ENCODE data around the gene DOCK11. TPM values are rescaled to one million over a fixed set of nuclear protein-coding genes. Genes with fewer than 3 reads are reported as not detected.

Gene DOCK11
- total and polyA plus RNA-seq, 10 of the 15 experiments (the other 5 are each of a cell fraction or from before 2014, with no cell fraction given): 16.3 to 30.7 (median 19.8) TPM

- ATAC-seq (no peak), FAIRE-seq (no peak), DNase-seq (ENCODE audit: low read depth, low spot score) (no peak)
- SMC1A ChIA-PET (ENCODE audit: uncharacterized antibody, unreplicated experiment): no interaction called here
- no peak overlapping the region for H3K4me2 ChIP-seq (ENCODE audit: control insufficient read depth, insufficient read depth)
- no peak overlapping the region for H3K9ac ChIP-seq (ENCODE audit: control insufficient read depth, insufficient read depth, low read length)
- WGBS (ENCODE audit: insufficient coverage, insufficient replicate concordance, low lambda C conversion rate, missing lambda C conversion rate): 65% methylated on average over 3 of the region's 3 CpGs
- in situ Hi-C loops (cut with MboI): no loop called here
- TF ChIP-seq KAT2A (conservative IDR thresholded peaks at IDR 0.05; ENCODE audit: control insufficient read depth, low read depth, low read length) (no peak), E4F1 (IDR thresholded peaks at IDR 0.05; ENCODE audit: borderline replicate concordance, partially characterized antibody) (no peak), MYB (IDR thresholded peaks at IDR 0.05; ENCODE audit: borderline replicate concordance, low read depth, low read length) (no peak), ZNF274 (IDR thresholded peaks at IDR 0.05; ENCODE audit: insufficient read depth, insufficient read length) (no peak)
- no peak overlapping the region for H3K27ac ChIP-seq (ENCODE audit: control insufficient read depth, insufficient read depth)
- H3K36me3 ChIP-seq (ENCODE audit: control insufficient read depth in 2 of 2, insufficient read depth in 2 of 2, low read length in 1 of 2): no peaks in the 10 kb centered on the region; a peak in 1 of 4 replicates
- H2AFZ ChIP-seq (ENCODE audit: control insufficient read depth, low read depth, low read length): no peak overlapping the region
- H3K4me1 ChIP-seq (ENCODE audit: control insufficient read depth, insufficient read depth, low read length): no peaks in the 10 kb centered on the region
- intact Hi-C loops (cut with micrococcal nuclease; ENCODE audit: unreplicated experiment): no loop called here
- no peaks in the 10 kb centered on the region for H3K9me3 ChIP-seq (replicated peaks; ENCODE audit: control insufficient read depth, insufficient read depth, low read length)
- POLR2A ChIA-PET: interaction anchor here (0.6 kb wide), 1 partner anchor 83 kb away, joined by 4 read pairs; no protein-coding TSS in a partner anchor
- H3K27me3 ChIP-seq (replicated peaks in 1 of 2; ENCODE audit: control insufficient read depth in 2 of 2, insufficient read depth in 2 of 2, low read length in 1 of 2): no peaks in the 10 kb centered on the region
- CTCF ChIA-PET: no interaction called here
- RAD21 ChIA-PET (ENCODE audit: unreplicated experiment): no interaction called here
- no peaks in the 10 kb centered on the region for H3K79me2 ChIP-seq (ENCODE audit: control insufficient read depth, insufficient read depth, low read length)
- no TSS peak for BruUV-seq (replicated peaks)
- H3K4me3 ChIP-seq: no peak overlapping the region
- H4K20me1 ChIP-seq (ENCODE audit: control insufficient read depth, insufficient read depth): no peaks in the 10 kb centered on the region
Measured at GRCh38 chrX:118571836-118572235, 76.2 kb downstream of the DOCK11 start.

GRCh38 chrX:118574666-118575065 is 79.1 kb downstream of the DOCK11 start:
- Histone ChIP-seq H3K4me2 (ENCODE audit: control insufficient read depth, insufficient read depth) (no peak overlapping the region), H4K20me1 (ENCODE audit: control insufficient read depth, insufficient read depth) (no peaks in the 10 kb centered on the region), H3K36me3 (ENCODE audit: control insufficient read depth in 2 of 2, insufficient read depth in 2 of 2, low read length in 1 of 2) (no peaks in the 10 kb centered on the region; a peak in 1 of 4 replicates), H3K79me2 (ENCODE audit: control insufficient read depth, insufficient read depth, low read length) (no peaks in the 10 kb centered on the region), H3K9me3 (replicated peaks; ENCODE audit: control insufficient read depth, insufficient read depth, low read length) (no peaks in the 10 kb centered on the region), H2AFZ (ENCODE audit: control insufficient read depth, low read depth, low read length) (no peak overlapping the region), H3K27ac (ENCODE audit: control insufficient read depth, insufficient read depth) (no peak overlapping the region), H3K4me1 (ENCODE audit: control insufficient read depth, insufficient read depth, low read length) (no peaks in the 10 kb centered on the region), H3K4me3 (no peak overlapping the region), H3K27me3 (replicated peaks in 1 of 2; ENCODE audit: control insufficient read depth in 2 of 2, insufficient read depth in 2 of 2, low read length in 1 of 2) (no peaks in the 10 kb centered on the region), H3K9ac (ENCODE audit: control insufficient read depth, insufficient read depth, low read length) (no peak overlapping the region)
- ATAC-seq (no peak), FAIRE-seq (no peak), DNase-seq (ENCODE audit: low read depth, low spot score) (no peak)
- BruUV-seq (replicated peaks): no TSS peak
- CTCF ChIA-PET: interaction anchor here (0.6 to 1.4 kb wide), 4 partner anchors 10 to 115 kb away, joined by 3 to 6 read pairs (median 4); no protein-coding TSS in a partner anchor
- 74% methylated on average over 4 of the region's 4 CpGs for WGBS (ENCODE audit: insufficient coverage, insufficient replicate concordance, low lambda C conversion rate, missing lambda C conversion rate)
- POLR2A ChIA-PET: no interaction called here
- SMC1A ChIA-PET (ENCODE audit: uncharacterized antibody, unreplicated experiment): interaction anchor here (0.9 kb wide), 1 partner anchor 79 kb away, joined by 3 read pairs; the partner anchor contains the start of gene DOCK11
- intact Hi-C loops (cut with micrococcal nuclease; ENCODE audit: unreplicated experiment): no loop called here
- RAD21 ChIA-PET (ENCODE audit: unreplicated experiment): no interaction called here
- in situ Hi-C loops (cut with MboI): no loop called here
- TF ChIP-seq LARP7 (IDR thresholded peaks at IDR 0.05): no peak
- TF ChIP-seq JUND (IDR thresholded peaks at IDR 0.05; ENCODE audit: low read depth, low read length): no peak
- no peak for TF ChIP-seq PAX5 (IDR thresholded peaks at IDR 0.05; ENCODE audit: borderline replicate concordance, low read depth, low read length)
- no peak for TF ChIP-seq CREB1 (IDR thresholded peaks at IDR 0.05; ENCODE audit: low read depth)
- TF ChIP-seq RAD51 (IDR thresholded peaks at IDR 0.05): no peak
- TF ChIP-seq MEF2B (IDR thresholded peaks at IDR 0.05; ENCODE audit: partially characterized antibody, poor library complexity, severe bottlenecking): no peak
- no peak for TF ChIP-seq HDAC2 (IDR thresholded peaks at IDR 0.05)
- no peak for TF ChIP-seq ELK1 (IDR thresholded peaks at IDR 0.05; ENCODE audit: low read depth, low read length)
- TF ChIP-seq TBL1XR1 (IDR thresholded peaks at IDR 0.05; ENCODE audit: low read depth, low read length): no peak
- TF ChIP-seq SREBF2 (IDR thresholded peaks at IDR 0.05; ENCODE audit: low read length): no peak
- no peak for TF ChIP-seq MEF2A (IDR thresholded peaks at IDR 0.05; ENCODE audit: insufficient read depth, low read depth, low read length)
- no peak for TF ChIP-seq RUNX3 (IDR thresholded peaks at IDR 0.05; ENCODE audit: low read length)
